ENCODE results near the gene KRTAP10-9.
"Not testable (repeated sequence)": the region's sequence is repeated elsewhere in the genome, so short reads cannot be mapped to it uniquely, and the experiment has no call there.

KRTAP10-9 gene

DNA sequence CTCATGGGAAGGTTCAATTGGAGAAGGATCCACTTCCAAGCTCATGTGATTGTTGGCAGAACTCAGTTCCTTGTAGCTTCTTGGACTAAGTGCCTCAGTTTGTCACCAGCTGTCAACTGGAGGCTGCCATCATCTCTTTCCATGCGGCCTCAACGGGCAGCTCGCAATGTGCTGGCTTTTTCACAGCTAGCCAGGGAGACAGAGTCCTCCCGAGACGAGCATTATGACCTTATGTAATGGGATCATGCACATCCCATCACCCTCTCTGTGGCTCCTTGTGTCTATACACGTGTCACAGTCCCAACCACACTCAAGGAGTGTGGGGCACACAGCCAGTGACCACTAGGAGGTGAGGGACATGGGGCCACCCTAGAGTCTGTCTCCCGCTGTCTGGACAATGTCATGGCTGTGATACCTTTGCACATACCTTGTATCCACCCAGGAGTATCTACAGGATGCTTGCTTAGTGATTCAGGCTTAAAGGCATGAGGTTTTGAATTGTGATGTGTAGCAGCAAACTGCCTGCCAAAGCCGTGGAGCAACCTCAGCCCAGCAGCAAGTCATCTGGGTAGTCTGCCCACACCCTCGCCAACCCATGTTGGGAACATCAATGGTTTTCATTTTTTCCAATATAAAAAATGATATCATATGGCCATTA is 30.7 kb upstream of the KRTAP10-9 start:
- no peak for DNase-seq

DNA sequence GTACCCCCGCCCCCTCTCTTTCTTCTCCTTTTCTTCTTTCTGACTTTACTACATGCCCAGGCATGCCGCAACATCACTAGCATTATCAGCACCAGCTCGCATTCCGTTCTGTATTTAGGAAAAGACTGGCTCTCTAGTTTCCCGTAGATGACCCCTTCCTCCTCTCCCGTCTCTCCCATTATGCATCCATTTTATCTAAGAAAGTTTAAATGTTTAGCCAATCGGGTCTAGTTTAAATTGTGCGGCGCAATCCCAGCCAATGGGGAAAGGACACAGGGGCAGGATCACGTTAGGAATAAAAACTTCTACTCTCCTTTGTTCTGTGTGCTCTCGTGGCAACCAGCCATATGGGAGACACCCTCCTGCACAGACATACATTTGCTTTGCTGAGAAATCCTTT is 28.8 kb upstream of the KRTAP10-9 start:
- DNase-seq = no peak

DNA sequence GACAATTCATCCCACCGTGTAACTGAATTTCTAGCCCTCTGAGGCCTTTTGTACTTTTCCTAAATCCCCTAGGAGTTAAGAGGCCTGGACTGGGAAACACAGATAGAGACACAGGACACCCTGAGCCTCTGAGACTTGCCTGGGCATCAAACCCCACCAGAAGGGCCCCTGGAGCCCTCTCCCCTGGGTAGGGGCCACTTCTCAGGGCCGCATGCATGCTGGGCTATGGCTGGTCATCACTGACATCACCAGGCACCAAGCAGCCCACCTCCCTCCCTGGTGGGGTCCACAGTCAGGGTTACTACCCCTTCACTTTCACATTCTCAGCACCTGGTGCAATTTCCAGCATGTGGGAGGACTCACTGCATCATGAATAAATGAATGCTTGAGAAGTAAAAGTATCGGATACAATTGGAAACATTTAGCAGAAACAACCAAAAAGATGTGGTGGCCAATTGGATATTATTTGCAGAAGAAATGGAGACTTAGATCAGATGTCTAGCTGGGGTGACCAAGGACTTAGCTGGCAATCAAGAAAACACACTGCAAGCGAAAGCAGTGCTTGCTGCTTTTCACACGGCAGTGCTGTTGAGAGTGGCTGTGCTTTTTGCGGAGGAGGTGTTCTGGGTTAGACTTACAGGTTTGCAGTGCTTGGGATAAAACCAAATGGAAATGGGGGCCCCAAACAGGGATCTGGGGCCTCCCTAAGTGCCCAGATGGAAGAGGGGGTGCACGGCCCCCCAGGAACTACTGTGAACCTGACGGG is 27.4 kb upstream of the KRTAP10-9 start:
- DNase-seq = no peak

DNA sequence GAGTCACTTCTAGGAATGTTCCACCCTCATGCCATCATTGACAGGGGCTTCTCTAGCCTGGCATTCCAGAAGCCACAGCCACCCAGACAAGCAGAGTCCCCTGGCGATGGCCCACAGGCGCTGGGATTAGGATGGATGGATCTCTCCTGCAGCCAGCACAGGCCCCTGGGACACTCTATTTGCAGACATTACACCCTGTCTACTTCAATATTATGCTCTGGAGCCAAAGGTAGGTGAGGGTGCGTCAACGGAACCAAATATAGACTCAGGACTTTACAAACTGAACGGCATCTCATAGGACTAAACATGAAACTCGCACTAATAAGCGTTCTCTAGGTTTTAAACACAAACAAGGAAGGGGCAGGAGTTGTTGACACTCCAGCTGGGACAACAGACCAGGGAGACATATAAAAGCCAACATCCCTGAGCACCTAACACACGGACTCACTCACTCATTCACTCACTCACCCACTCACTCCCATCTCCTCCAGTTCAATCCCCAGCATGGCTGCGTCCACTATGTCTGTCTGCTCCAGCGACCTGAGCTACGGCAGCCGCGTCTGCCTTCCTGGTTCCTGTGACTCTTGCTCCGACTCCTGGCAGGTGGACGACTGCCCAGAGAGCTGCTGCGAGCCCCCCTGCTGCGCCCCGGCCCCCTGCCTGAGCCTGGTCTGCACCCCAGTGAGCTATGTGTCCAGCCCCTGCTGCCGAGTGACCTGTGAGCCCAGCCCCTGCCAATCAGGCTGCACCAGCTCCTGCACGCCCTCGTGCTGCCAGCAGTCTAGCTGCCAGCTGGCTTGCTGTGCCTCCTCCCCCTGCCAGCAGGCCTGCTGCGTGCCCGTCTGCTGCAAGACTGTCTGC is 26.5 kb upstream of the KRTAP10-9 start, which contains the start of gene KRTAP10-7:
Gene KRTAP10-7, plus strand, starts transcription at position 480 of the 861 bp plus-strand sequence. Its CDS starts 25 bp downstream, at position 505.
- DNase-seq = not testable (repeated sequence)

DNA sequence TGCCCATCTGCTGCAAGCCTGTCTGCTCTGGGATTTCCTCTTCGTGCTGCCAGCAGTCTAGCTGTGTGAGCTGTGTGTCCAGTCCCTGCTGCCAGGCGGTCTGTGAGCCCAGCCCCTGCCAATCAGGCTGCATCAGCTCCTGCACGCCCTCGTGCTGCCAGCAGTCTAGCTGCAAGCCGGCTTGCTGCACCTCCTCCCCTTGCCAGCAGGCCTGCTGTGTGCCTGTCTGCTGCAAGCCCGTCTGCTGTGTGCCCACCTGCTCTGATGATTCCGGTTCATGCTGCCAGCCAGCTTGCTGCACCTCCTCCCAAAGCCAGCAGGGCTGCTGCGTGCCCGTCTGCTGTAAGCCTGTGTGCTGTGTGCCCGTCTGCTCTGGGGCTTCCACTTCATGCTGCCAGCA is 25.8 kb upstream of the KRTAP10-9 start:
- not testable (repeated sequence) for DNase-seq

DNA sequence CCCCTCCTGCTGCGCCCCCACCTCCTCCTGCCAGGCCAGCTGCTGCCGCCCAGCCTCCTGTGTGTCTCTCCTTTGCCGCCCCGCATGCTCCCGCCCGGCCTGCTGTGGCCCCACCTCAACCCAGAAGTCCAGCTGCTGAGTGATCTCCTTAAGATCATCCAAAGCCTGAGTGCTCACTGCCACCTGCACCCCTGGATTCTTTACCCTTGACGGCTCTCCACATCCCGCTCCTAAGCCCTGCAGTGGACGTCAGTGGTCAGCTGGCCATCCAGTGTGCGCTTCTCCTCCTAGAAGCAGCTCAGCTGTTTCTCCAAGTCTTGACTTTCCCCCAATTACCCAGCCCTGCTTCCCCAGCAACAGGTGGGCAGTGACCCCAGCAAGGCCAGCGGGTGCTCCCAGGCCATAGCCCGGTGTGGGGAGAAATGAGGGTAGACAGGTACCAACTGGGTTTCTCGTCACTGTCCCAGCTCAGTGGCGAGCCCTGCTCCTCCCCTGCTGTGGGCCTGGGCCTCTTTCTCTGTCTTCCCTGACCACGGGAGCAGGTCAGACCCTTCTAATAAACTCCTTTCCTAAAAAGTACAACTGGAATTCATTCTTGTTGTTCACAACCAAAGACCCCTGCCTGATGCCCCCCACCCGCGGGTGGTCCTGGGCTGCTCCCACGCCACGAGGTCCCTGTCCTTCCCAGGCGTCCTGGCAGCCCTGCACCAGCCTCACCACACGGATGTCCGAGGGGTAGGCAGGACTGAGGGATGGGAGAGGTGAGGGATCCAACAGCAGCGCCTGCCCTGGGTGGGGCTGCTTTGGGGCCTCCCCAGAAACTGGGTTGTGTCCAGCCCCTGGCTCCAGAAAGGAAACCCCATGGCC is 25.1 kb upstream of the KRTAP10-9 start:
- no peak for DNase-seq

DNA sequence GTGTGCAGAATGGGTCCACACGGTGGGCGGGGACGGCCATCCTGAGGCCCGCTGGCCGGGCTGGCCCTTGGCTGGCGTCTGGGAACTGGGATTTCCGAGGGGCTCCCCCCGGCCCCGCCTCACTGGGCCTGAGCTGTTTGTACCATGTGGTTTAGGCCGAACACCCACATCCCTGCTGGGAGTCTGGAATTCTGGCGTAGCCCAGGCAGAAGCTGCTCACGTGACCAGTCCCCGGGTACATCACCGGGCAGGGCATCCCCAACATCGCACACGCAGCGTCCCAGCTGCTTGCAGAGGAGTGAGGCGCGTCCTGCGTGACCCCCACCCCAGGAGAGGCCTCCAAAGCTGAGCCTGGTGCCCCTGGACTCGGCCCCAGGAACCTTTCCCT is 24.4 kb upstream of the KRTAP10-9 start:
- no peak for DNase-seq

DNA sequence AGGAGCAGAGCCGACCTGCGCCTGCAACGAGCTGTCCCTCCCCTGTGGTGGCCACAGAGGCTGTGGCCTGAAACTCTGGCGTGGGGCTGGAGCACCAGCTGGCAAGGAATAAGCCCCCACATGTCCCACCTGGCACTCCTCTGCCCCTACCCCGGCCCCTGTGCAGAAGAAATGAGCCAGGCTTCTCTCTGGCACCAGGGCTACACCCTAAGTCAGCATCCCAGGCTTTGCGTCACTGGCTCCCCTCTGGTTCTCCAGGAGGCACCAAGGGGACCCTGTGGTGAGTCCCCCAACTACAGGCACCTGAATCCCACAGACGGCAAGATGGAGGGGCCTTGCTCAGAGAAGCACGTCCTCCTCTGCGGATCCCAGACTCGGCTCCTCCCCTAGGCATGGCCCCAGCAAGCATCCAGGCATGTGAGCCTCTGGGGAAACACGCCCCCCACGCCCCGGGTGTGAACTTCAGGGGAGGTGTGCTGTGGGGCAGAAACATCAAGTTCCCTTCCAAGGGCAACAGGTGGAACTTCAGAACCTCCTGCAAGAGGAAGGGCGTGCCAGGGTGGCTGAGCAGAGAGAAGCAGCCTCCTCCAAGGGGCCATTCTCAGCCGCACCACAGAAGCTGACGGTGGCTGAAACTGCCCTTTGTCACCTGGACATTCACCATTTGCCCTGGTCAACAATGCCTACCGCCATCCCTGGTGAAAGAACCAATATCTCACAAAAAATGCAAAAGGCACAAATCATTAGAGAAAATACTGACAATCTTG is 23.6 kb upstream of the KRTAP10-9 start:
- no peak for DNase-seq

DNA sequence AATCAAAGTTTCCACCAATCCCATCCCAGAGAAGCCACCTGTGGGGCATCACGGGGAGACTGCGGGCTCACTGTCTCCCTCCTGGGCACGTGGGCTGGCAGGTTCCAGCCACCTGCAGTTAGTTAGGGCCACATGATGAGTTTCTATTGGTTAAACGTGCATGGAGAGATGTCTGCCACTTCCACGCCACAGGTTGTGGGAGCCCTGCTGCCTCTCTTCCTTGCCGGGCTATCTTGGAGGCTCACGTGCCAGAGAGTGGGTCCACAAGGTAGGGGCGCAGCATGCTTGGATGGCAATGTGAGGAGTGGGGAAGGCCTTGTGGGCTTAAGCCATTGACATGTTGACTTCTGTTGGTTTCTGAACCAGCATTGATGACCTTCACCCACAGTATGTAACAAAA is 23.0 kb upstream of the KRTAP10-9 start:
- no peak for DNase-seq

DNA sequence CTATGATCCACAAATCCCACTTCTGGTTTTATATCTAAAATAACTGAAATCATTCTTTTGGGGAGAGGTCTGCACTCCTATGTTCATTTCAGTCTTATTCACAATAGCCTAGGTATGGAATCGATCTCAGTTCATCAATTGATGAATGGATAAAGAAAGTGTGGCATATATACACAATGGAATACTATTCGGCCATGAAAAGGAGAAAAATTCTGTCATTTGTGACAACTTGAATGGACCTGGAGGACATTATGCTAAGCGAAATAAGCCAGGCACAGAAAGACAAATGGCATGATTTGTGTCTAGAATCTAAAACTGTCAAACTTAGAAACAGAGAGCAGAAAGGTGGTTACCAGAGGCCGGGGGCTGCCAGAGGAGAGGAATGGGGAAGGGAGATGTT is 20.4 kb upstream of the KRTAP10-9 start:
- no peak for DNase-seq

DNA sequence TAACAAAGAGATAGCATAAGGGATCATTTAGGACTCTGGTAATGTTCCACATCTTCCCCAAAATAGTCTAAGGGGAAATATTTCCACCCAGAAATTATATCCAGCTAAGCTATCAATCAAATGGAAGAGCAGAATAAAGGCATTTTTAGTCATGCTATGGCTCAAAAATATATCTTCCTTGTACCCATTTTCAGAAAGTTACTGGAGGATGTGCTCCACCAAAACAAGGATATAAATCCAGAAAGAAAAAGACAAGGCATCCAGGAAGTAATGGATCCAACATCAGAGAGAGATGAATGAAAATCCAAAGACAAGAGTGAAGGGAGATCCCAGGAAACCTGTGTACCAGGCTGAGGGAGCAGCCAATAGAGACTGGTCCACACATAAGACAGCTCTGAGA is 17.7 kb upstream of the KRTAP10-9 start:
- no peak for DNase-seq

DNA sequence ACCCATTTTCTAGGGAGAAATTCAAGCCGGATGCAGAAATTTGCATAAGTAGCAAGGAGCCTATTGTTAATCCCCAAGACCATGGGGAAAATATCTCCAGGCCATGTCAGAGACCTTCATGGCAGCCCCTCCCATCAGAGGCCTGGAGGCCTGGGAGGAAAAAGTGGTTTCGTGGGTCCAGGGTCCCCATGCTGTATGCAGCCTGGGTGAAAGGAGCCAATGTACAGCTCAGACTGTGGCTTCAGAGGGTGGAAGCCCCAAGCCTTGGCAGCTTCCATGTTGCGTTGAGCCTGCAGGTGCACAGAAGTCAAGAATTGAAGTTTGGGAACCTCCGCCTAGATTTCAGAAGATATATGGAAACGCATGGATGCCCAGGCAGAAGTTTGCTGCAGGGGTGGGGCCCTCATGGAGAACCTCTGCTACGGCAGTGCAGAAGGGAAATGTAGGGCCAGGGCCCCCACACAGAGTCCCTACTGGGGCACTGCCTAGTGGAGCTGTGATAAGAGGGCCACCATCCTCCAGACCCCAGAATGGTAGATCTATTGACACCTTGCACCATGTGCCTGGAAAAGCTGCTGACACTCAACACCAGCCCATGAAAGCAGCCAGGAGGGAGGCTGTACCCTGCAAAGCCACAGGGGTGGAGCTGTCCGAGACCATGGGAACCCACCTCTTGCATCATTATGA is 16.6 kb upstream of the KRTAP10-9 start:
- DNase-seq = not testable (repeated sequence)

DNA sequence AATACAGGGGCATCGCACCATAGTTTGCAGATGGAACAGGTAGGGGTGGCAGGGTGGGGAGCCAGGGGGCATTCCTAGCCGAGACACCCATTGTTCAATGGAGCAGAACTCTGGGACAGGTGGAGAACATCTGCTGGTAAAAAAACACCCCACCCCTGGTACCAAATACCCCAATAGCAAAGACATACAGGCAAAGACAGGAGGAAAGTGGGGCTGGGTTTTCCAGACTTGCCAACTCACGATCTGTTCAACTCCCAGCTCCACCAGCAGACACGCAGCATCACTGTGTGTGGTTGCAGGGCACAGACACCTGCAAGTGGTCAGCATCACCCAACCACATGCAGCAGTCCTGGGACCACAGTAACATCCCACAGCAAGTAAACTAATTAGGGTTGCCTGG is 15.3 kb upstream of the KRTAP10-9 start:
- no peak for DNase-seq

DNA sequence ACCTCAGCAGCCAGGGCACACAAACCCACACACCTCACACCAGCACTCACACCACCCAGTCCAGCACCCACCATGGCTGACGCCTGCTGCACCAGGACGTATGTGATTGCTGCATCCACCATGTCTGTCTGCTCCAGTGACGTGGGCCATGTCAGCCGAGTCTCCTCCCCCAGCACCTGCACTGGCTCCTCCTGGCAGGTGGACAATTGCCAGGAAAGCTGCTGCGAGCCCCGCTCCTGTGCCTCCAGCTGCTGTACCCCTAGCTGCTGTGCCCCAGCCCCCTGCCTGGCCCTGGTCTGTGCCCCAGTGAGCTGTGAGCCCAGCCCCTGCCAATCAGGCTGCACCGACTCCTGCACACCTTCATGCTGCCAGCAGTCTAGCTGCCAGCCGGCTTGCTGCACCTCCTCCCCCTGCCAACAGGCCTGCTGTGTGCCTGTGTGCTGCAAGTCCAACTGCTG is 14.8 kb upstream of the KRTAP10-9 start, which contains the start of gene KRTAP10-8:
Gene KRTAP10-8, plus strand, starts transcription at position 51 of the 458 bp plus-strand sequence. Its CDS starts 22 bp downstream, at position 73.
- DNase-seq = no peak

DNA sequence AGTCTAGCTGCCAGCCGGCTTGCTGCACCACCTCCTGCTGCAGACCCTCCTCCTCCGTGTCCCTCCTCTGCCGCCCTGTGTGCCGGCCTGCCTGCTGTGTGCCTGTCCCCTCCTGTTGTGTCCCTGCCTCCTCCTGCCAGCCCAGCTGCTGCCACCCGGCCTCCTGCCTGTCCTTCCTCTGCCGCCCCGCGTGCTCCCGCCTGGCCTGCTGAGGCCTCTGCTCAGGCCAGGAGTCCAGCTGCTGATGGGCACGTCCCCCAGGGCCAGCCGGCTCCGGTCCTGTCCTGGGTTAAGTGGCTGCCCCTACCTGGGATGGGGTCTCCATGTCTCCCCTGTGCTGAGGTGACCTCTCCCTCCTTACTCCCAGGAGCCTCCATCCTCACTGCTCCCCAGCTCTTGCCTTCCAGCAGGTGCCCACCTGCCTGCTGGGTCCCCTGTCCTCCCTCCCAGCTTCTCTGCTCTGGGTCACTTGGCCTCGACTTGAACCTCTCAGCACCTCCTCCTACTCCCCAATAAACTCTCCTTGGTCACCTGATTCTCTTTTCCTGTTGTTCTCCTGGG is 14.1 kb upstream of the KRTAP10-9 start:
- DNase-seq = no peak

DNA sequence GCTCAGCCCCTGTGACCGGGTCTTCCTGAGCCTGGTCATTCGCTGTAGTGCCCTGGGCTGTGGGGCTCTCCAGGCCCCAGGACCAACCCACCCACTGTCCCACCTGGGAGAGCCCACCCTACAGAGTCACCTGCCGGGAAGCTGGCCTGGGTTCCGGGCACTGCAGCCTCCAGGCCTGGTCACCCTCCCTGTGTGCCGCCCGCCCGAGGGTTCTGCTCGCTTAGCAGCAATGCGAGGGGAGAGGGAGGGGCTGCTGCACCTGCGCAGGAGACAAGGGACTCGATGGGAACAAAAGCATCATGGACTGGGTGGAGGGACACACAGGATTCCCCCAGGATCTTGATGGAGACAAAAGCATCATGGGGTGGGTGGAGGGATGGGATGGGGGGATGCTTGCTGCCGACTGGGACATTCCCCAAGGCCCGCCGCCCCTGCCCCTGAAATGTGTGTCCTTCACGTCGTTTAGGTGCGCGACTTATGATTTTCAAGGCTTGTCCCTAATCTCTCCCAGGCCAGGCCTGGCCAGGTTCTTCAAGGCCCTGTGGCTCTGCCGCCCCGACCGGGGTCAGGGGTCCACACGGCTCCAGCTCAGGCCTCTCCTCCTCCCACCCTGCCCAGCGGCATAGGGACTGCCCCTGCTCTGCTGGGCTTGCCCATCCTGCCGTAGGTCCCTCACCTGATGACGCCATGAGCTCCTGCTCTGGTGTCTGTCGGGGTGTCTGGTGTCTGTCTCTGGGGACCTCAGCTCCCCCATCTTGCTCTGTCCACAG is 13.3 kb upstream of the KRTAP10-9 start:
- DNase-seq = no peak

DNA sequence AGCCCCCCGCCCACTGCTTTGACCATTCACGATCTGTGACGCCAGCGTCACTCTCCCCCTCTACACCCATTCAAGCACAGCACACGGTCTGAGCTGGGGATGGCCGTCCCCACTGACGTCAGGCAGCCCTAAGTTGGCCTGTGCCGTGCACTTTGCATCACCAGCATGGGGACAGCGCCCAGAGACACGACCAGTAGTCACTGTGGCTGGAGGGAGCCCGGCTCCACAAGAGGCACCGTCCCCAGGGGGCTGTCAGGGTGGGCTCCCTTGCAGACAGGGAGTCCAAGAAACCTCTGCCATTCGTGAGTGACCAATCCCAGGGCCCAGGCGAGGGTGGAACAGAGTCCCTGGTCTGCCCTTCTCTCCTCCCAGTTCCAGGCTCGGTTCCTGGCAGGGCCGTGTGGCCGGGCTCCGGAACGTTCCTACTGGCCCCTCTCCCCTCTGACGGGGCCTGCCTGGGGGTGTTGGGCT is 12.7 kb upstream of the KRTAP10-9 start:
- DNase-seq = no peak

DNA sequence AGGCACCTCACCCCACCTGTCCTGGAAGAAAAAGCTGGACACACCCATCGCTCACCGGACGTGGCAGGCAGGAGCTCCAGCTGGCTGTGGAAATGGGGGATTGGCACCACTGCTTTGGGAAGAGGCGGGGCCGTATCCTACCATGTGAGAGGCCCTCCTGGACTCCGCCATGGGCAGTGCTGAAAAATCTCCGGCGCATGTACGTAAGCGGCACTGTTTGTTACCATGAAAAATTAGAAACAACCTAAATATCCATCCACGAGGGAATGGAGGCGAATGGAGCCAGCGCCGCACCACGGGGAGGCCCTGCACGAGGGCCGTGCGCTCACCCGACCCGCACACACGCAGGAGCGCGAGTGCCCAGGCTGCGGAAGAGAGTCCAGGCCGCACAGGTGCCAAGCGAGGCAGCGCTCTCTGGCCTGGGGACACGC is 11.9 kb upstream of the KRTAP10-9 start:
- no peak for DNase-seq

DNA sequence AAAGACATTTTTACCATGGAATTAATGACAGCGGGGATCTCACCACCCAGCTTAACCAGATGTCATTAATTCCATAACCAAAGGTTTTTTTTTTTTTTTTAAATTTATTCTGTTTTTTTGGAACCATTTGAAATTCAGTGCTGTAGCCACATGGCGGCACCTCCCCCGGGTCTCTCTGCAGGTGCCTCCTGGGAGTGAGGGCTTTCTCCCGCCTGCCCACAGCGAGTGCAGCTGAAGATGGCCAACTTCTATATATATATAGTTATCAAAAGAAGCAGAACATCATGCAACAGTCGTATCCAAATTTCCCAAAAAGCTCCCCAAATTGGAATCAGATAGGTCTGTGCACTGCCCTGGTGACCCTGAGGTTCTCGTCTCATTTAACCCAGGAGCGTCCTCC is 11.4 kb upstream of the KRTAP10-9 start:
- DNase-seq = no peak
